Karpas-422 (cell line): ENCODE results near the gene WNT3A. TPM values are rescaled to one million over a fixed set of nuclear protein-coding genes. Genes with fewer than 3 reads are reported as not detected.

Experiments used
- DNase-seq: peaks from one replicate; pipeline ENCODE4 v3.0.0-alpha.2; 2015
- H2AFZ ChIP-seq: fragments of 200-600 bp; sonication (generic); 2 replicates; pipeline ENCODE4 v1.6.1; 2014; ENCODE audit warnings: antibody characterized with exemption, low read length, mixed read lengths
- H3K27ac ChIP-seq: fragments of 200-600 bp; sonication (generic); 2 replicates; pipeline ENCODE4 v1.5.1; 2014; ENCODE audit warnings: mild to moderate bottlenecking, low read length, moderate library complexity
- H3K27me3 ChIP-seq: fragments of 200-600 bp; sonication (generic); 2 replicates; pipeline ENCODE4 v1.6.1; 2014; ENCODE audit warnings: low read length, mixed read lengths
- H3K36me3 ChIP-seq: fragments of 200-600 bp; sonication (generic); 2 replicates; pipeline ENCODE4 v1.6.1; 2014; ENCODE audit warnings: low read length, mixed read lengths; ENCODE audit not compliant: insufficient read depth
- H3K4me1 ChIP-seq: fragments of 200-600 bp; sonication (generic); 2 replicates; pipeline ENCODE4 v1.6.1; 2014; ENCODE audit warnings: mild to moderate bottlenecking, low read length, mixed read lengths
- H3K4me2 ChIP-seq: fragments of 200-600 bp; sonication (generic); 2 replicates; pipeline ENCODE4 v1.6.1; 2014; ENCODE audit warnings: low read length, low read depth, mild to moderate bottlenecking; ENCODE audit not compliant: poor library complexity, severe bottlenecking
- H3K4me3 ChIP-seq: fragments of 200-600 bp; sonication (generic); 2 replicates; pipeline ENCODE4 v1.5.1; 2014; ENCODE audit warnings: mild to moderate bottlenecking, antibody characterized with exemption, low read length, mixed read lengths
- H3K79me2 ChIP-seq: fragments of 200-600 bp; sonication (generic); 2 replicates; pipeline ENCODE4 v1.6.1; 2014; ENCODE audit warnings: mild to moderate bottlenecking, low read length, mixed read lengths
- H3K9ac ChIP-seq: fragments of 200-600 bp; sonication (generic); 2 replicates; pipeline ENCODE4 v1.6.0; 2014; ENCODE audit warnings: low read length
- H3K9me2 ChIP-seq: fragments of 200-600 bp; sonication (generic), shearing (Covaris generic); replicated peaks from 2 replicates; pipeline ENCODE4 v1.6.0; 2014; ENCODE audit warnings: mild to moderate bottlenecking, low read length, moderate library complexity; ENCODE audit not compliant: insufficient read depth
- H3K9me3 ChIP-seq: fragments of 300-700, 200-600 bp; sonication (generic); 2 replicates; pipeline ENCODE4 v1.6.1; 2014; ENCODE audit warnings: low read length, mixed read lengths
- H4K20me1 ChIP-seq: fragments of 200-600 bp; sonication (generic); 2 replicates; pipeline ENCODE4 v1.6.1; 2014; ENCODE audit warnings: mild to moderate bottlenecking, antibody characterized with exemption, low read length, low read depth; ENCODE audit not compliant: insufficient read depth
- total RNA-seq: library from RNA; depleted of rRNA; stranded (reverse); fragments of >200 nt; shearing (Covaris generic); gene quantifications from 2 replicates; pipeline ENCODE4 v1.2.3, GENCODE V29; 2014; ENCODE audit warnings: low replicate concordance

WNT3A gene
- total RNA-seq, 1 experiment from 2014 or later: not detected

- Histone ChIP-seq H4K20me1 (peaks cover 12% of the 10 kb centered on the region; the same call in 1 of the 2 replicates), H3K27ac (no peak overlapping the region), H2AFZ (no peak overlapping the region), H3K79me2 (peaks cover 14% of the 10 kb centered on the region), H3K27me3 (no peaks in the 10 kb centered on the region), H3K4me3 (no peak overlapping the region), H3K4me2 (no peak overlapping the region), H3K9me2 (no peaks in the 10 kb centered on the region), H3K9ac (no peak overlapping the region), H3K36me3 (no peaks in the 10 kb centered on the region), H3K9me3 (no peaks in the 10 kb centered on the region), H3K4me1 (peaks cover 11% of the 10 kb centered on the region)
- no peak for DNase-seq
Observed at GRCh38 chr1:228077565-228078330, 71.0 kb downstream of the WNT3A start.

GRCh38 chr1:228079013-228079412 is 72.2 kb downstream of the WNT3A start:
- H3K27me3 ChIP-seq: no peaks in the 10 kb centered on the region
- no peaks in the 10 kb centered on the region for H3K36me3 ChIP-seq
- H3K27ac ChIP-seq: no peak overlapping the region
- no peak overlapping the region for H3K4me2 ChIP-seq
- H4K20me1 ChIP-seq: peaks cover 21% of the 10 kb centered on the region
- no peak for DNase-seq
- peaks cover 26% of the 10 kb centered on the region for H3K79me2 ChIP-seq
- no peaks in the 10 kb centered on the region for H3K9me3 ChIP-seq
- no peak overlapping the region for H3K9ac ChIP-seq
- no peaks in the 10 kb centered on the region for H3K9me2 ChIP-seq
- peaks cover 15% of the 10 kb centered on the region for H3K4me1 ChIP-seq
- H3K4me3 ChIP-seq: no peak overlapping the region
- H2AFZ ChIP-seq: no peak overlapping the region

- Histone ChIP-seq H3K4me2 (no peak overlapping the region), H3K9me2 (no peaks in the 10 kb centered on the region), H3K27ac (no peak overlapping the region), H3K4me3 (no peak overlapping the region), H3K9ac (no peak overlapping the region), H3K36me3 (no peaks in the 10 kb centered on the region), H3K79me2 (peaks cover 34% of the 10 kb centered on the region), H3K4me1 (peaks cover 22% of the 10 kb centered on the region), H2AFZ (no peak overlapping the region), H4K20me1 (peaks cover 24% of the 10 kb centered on the region), H3K9me3 (no peaks in the 10 kb centered on the region), H3K27me3 (no peaks in the 10 kb centered on the region)
- DNase-seq: no peak
Observed at GRCh38 chr1:228079601-228080263, 72.9 kb downstream of the WNT3A start.

GRCh38 chr1:228081144-228081543 is 74.3 kb downstream of the WNT3A start:
- Histone ChIP-seq H3K9me2 (no peaks in the 10 kb centered on the region), H3K79me2 (peaks cover 48% of the 10 kb centered on the region), H3K36me3 (peaks cover 8% of the 10 kb centered on the region; the same call in 1 of the 2 replicates), H3K27me3 (no peaks in the 10 kb centered on the region), H3K4me3 (peak overlapping the region; percentile 90), H3K9ac (peak overlapping the region; percentile 94), H3K9me3 (no peaks in the 10 kb centered on the region), H3K4me1 (peaks cover 29% of the 10 kb centered on the region), H2AFZ (no peak overlapping the region), H3K4me2 (peak overlapping the region; percentile 84), H3K27ac (no peak overlapping the region), H4K20me1 (peaks cover 38% of the 10 kb centered on the region)
- no peak for DNase-seq

- Histone ChIP-seq H3K4me1 (peaks cover 29% of the 10 kb centered on the region), H3K9me3 (no peaks in the 10 kb centered on the region), H3K4me3 (peak overlapping the region; percentile 90), H3K27ac (no peak overlapping the region; the same call in 1 of the 2 replicates), H3K4me2 (peak overlapping the region; percentile 84), H3K27me3 (no peaks in the 10 kb centered on the region), H4K20me1 (peaks cover 42% of the 10 kb centered on the region), H3K9me2 (no peaks in the 10 kb centered on the region), H3K79me2 (peaks cover 53% of the 10 kb centered on the region), H3K9ac (peak overlapping the region; percentile 94), H2AFZ (no peak overlapping the region; the same call in 1 of the 2 replicates), H3K36me3 (peaks cover 8% of the 10 kb centered on the region; the same call in 1 of the 2 replicates)
- peak; percentile 65 for DNase-seq
Observed at GRCh38 chr1:228081578-228082213, 74.9 kb downstream of the WNT3A start.

- Histone ChIP-seq H3K9me2 (no peaks in the 10 kb centered on the region), H3K9ac (peak within 1 kb of the TSS; percentile 94), H3K27ac (peak within 1 kb of the TSS; percentile 55; the same call in 1 of the 2 replicates), H3K27me3 (no peaks in the 10 kb centered on the region), H2AFZ (no peak within 1 kb of the TSS; the same call in 1 of the 2 replicates), H4K20me1 (peaks cover 44% of the 10 kb centered on the region), H3K36me3 (peaks cover 8% of the 10 kb centered on the region; the same call in 1 of the 2 replicates), H3K9me3 (no peaks in the 10 kb centered on the region), H3K4me1 (peaks cover 29% of the 10 kb centered on the region), H3K4me2 (peak within 1 kb of the TSS; percentile 84), H3K4me3 (peak within 1 kb of the TSS; percentile 90), H3K79me2 (peaks cover 60% of the 10 kb centered on the region)
- peak; percentile 98 for DNase-seq
Observed at GRCh38 chr1:228082214-228082917, 75.6 kb downstream of the WNT3A start, which contains the start of gene ARF1. Gene ARF1, plus strand, starts transcription at chr1:228082708. Its CDS starts 14,407 bp downstream, at chr1:228097115.

- peak overlapping the region; percentile 55; the same call in 1 of the 2 replicates for H3K27ac ChIP-seq
- no peak overlapping the region for H2AFZ ChIP-seq
- peak; percentile 75 for DNase-seq
- no peaks in the 10 kb centered on the region for H3K9me3 ChIP-seq
- H3K79me2 ChIP-seq: peaks cover 68% of the 10 kb centered on the region
- peaks cover 29% of the 10 kb centered on the region for H3K4me1 ChIP-seq
- peak overlapping the region; percentile 92 for H3K9ac ChIP-seq
- H3K4me3 ChIP-seq: peak overlapping the region; percentile 90
- peaks cover 50% of the 10 kb centered on the region for H4K20me1 ChIP-seq
- H3K36me3 ChIP-seq: peaks cover 8% of the 10 kb centered on the region; the same call in 1 of the 2 replicates
- peak overlapping the region; percentile 84 for H3K4me2 ChIP-seq
- H3K27me3 ChIP-seq: no peaks in the 10 kb centered on the region
- no peaks in the 10 kb centered on the region for H3K9me2 ChIP-seq
Observed at GRCh38 chr1:228082918-228083870, 76.4 kb downstream of the WNT3A start.
